Activated naive CD8-positive, alpha-beta T cell treated with anti-CD3 and anti-CD28 coated beads, Interleukin-2, amount 50 U/mL, for 24 hours (primary cell): Measurements from ENCODE around the gene TRIP4.

Experiments
- ATAC-seq: fragments of 150-1000 bp; cut with Tn5 transposase; one replicate; pipeline ENCODE4 v1.10.0; 2021
- DNase-seq: peaks from one replicate; pipeline ENCODE4 v3.0.0; 2021
- H3K27ac Mint-ChIP-seq: one replicate; pipeline ENCODE4 v1.8.0; 2021; ENCODE audit warnings: mild to moderate bottlenecking, mixed read lengths
- H3K27me3 Mint-ChIP-seq: one replicate; pipeline ENCODE4 v1.8.0; 2021; ENCODE audit warnings: mixed read lengths
- H3K36me3 Mint-ChIP-seq: one replicate; pipeline ENCODE4 v1.8.0; 2021; ENCODE audit warnings: low read depth, mixed read lengths
- H3K4me1 Mint-ChIP-seq: one replicate; pipeline ENCODE4 v1.8.0; 2021; ENCODE audit warnings: mixed read lengths
- H3K4me3 Mint-ChIP-seq: one replicate; pipeline ENCODE4 v1.8.0; 2021; ENCODE audit warnings: mild to moderate bottlenecking, moderate library complexity, mixed read lengths
- H3K9me3 Mint-ChIP-seq: one replicate; pipeline ENCODE4 v1.8.0; 2021; ENCODE audit warnings: mixed read lengths

TRIP4 gene

GRCh38 chr15:64447536-64448315 lies 60.1 kb downstream of the TRIP4 start:
- Mint-ChIP-seq H3K4me1 (peaks cover 50% of the 10 kb centered on the region), H3K36me3 (peaks cover 19% of the 10 kb centered on the region), H3K9me3 (no peaks in the 10 kb centered on the region), H3K4me3 (no peak overlapping the region), H3K27ac (peak overlapping the region; percentile 85), H3K27me3 (no peaks in the 10 kb centered on the region)
- DNase-seq (no peak), ATAC-seq (no peak)

DNA sequence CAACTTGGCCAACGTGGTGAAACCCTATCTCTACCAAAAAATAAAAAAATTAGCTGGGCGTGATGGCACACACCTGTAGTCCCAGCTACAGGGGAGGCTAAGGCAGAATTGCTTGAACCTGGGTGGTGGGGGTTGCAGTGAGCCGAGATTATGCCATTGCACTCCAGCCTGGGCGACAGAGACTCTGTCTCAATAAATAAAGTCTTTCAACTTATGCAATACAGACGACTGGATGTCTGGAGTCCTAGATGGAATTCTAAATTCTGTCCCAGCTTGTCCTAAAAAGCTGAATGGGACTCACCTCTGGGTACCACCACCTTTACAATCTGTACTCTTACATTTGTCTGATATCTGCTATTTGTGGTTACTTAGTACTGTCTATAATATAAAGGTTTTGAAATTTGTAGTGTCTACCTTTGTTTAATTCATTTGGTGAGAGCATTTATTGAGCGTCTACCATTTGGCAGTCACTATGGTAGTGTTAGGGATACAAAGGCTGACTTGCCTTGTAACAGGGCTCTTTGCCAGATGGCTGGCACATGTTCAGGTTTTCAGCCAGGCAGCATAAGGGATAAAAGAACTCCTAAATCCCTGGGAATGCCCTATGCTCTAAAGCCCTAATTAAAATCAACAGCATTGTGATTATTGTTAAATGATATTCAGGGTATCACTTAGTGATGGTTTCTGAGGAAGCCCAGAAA lies 65.5 kb downstream of the TRIP4 start:
- no peaks in the 10 kb centered on the region for H3K9me3 Mint-ChIP-seq
- H3K4me3 Mint-ChIP-seq: no peak overlapping the region
- H3K27me3 Mint-ChIP-seq: no peaks in the 10 kb centered on the region
- ATAC-seq (no peak), DNase-seq (no peak)
- peaks cover 56% of the 10 kb centered on the region for H3K4me1 Mint-ChIP-seq
- H3K36me3 Mint-ChIP-seq: peaks cover 3% of the 10 kb centered on the region
- no peak overlapping the region for H3K27ac Mint-ChIP-seq

DNA sequence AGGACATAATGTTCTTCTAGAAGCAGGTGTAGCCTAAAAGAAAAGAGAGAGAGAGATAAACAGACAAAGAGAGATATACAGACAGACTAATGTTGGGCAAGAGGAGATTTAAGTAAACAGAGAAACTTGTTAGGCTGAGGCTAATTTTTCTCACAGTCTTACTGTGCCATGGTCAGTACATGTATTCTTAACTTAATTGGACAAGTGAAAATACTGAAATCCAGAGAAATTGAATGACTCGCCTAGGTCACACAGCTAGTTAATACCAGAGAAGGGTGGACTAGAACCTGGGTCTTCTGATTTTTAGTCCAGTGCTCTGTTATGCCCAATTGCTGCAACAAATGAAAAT lies 66.0 kb downstream of the TRIP4 start:
- Mint-ChIP-seq H3K4me1 (peaks cover 54% of the 10 kb centered on the region), H3K27me3 (no peaks in the 10 kb centered on the region), H3K9me3 (no peaks in the 10 kb centered on the region), H3K27ac (no peak overlapping the region), H3K4me3 (no peak overlapping the region), H3K36me3 (peaks cover 2% of the 10 kb centered on the region)
- ATAC-seq (no peak), DNase-seq (no peak)

- H3K27ac Mint-ChIP-seq: no peak overlapping the region
- H3K27me3 Mint-ChIP-seq: no peaks in the 10 kb centered on the region
- no peaks in the 10 kb centered on the region for H3K9me3 Mint-ChIP-seq
- DNase-seq: no peak
- H3K36me3 Mint-ChIP-seq: peaks cover 3% of the 10 kb centered on the region
- H3K4me3 Mint-ChIP-seq: no peak overlapping the region
- no peak for ATAC-seq
- H3K4me1 Mint-ChIP-seq: peaks cover 57% of the 10 kb centered on the region
These were observed 66.6 kb downstream of the TRIP4 start for GRCh38 chr15:64454282-64454681.

DNA sequence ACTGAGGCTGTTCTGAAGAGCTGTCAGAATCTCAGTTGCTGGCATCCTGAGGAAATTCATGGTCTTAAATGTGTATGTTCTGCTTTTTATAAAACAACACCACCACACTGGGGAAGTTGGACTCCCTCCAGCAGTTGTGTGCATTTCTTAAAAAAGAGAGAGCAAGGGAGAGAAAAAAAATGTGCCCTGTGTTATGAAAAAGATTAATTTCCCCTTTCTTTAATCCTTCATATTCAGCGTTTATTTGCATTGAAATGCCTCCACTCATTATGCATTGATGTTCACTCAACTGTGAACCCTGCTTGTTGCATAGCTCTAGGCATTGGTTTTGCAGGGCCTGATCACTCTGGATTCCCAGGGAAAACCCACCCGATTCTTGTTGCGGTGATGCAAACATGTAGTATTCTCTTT lies 68.3 kb downstream of the TRIP4 start:
- ATAC-seq: no peak
- Mint-ChIP-seq H3K9me3 (no peaks in the 10 kb centered on the region), H3K27ac (no peak overlapping the region), H3K36me3 (peaks cover 3% of the 10 kb centered on the region), H3K27me3 (no peaks in the 10 kb centered on the region), H3K4me3 (no peak overlapping the region), H3K4me1 (peaks cover 58% of the 10 kb centered on the region)
- DNase-seq: no peak

- DNase-seq (no peak), ATAC-seq (peak; percentile 54)
- peaks cover 63% of the 10 kb centered on the region for H3K4me1 Mint-ChIP-seq
- H3K9me3 Mint-ChIP-seq: no peaks in the 10 kb centered on the region
- peak overlapping the region; percentile 16 for H3K4me3 Mint-ChIP-seq
- H3K27ac Mint-ChIP-seq: peak overlapping the region; percentile 74
- peaks cover 3% of the 10 kb centered on the region for H3K36me3 Mint-ChIP-seq
- H3K27me3 Mint-ChIP-seq: no peaks in the 10 kb centered on the region
These were observed 69.0 kb downstream of the TRIP4 start for GRCh38 chr15:64456634-64457108.

- ATAC-seq: no peak
- peak overlapping the region; percentile 94 for H3K27ac Mint-ChIP-seq
These were observed 71.6 kb downstream of the TRIP4 start for GRCh38 chr15:64459066-64459781.

GRCh38 chr15:64460206-64460723 lies 72.6 kb downstream of the TRIP4 start, which contains the start of gene ZNF609:
Gene ZNF609 (plus strand): TSS chr15:64460578. CDS start chr15:64499420, 38,842 bp downstream.
- peak within 1 kb of the TSS; percentile 88 for H3K4me3 Mint-ChIP-seq
- no peaks in the 10 kb centered on the region for H3K27me3 Mint-ChIP-seq
- ATAC-seq (peak; percentile 25), DNase-seq (peak; percentile 96)
- peaks cover 85% of the 10 kb centered on the region for H3K4me1 Mint-ChIP-seq
- peaks cover 12% of the 10 kb centered on the region for H3K36me3 Mint-ChIP-seq
- H3K9me3 Mint-ChIP-seq: no peaks in the 10 kb centered on the region
- peak within 1 kb of the TSS; percentile 94 for H3K27ac Mint-ChIP-seq

More at GRCh38 chr15:64459066-64459781, 71.6 kb downstream of the TRIP4 start:
- Mint-ChIP-seq H3K9me3 (no peaks in the 10 kb centered on the region), H3K36me3 (peaks cover 10% of the 10 kb centered on the region), H3K4me3 (peak overlapping the region; percentile 88), H3K27me3 (no peaks in the 10 kb centered on the region), H3K4me1 (peaks cover 79% of the 10 kb centered on the region)
- no peak for DNase-seq

DNA sequence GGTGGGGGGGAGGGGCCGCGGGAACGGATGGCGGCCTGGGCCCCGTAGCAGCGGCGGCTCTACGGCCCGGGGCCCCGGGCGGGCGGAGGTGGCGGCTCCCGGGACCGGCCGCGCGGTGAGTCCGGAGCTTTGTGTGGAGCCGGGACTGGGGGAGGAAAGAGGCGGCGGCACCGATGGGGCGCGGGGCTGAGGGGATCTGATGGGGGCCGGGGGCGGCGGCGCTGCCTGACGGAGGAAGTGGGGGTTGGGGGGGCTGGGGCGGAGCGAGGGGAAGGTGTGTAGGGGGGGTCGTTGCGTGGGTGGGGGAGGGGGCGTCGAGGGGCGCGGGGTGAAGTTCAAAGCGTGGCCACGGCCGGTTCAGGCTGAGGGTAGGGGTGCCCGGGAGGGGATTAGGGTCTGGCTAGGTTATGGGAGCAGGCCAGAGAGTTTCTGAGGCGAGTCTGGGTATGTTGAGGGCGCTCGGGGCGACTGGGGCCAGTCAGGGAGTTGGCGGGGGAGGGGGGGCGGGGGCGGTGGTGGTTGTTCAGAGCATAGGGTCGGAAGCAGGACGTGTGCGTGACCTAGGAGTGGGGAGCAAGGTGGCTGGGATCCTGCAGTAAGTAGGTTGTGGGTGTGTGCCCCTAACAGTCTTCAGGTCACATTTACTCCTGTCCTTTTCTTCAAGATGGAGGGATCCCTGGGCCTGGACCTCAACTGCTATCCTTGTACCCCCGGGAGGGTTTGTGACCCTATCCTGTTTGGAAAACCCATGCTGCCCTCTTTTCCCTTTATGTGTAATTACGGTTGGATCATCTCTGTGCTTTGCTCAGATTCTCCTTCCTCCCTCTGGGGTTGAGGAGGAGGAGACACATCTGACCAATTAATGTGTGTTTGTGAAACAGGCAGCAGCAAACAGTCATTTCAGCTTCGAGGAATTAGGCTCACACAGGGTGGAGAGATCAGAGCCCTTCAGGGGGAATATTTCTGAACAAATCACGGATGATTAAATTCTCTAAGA lies 73.4 kb downstream of the TRIP4 start:
- peak; percentile 41 for DNase-seq
- H3K27ac Mint-ChIP-seq: peak overlapping the region; percentile 79
- H3K36me3 Mint-ChIP-seq: peaks cover 12% of the 10 kb centered on the region
- ATAC-seq: peak; percentile 69
- H3K27me3 Mint-ChIP-seq: no peaks in the 10 kb centered on the region
- peaks cover 83% of the 10 kb centered on the region for H3K4me1 Mint-ChIP-seq
- peak overlapping the region; percentile 84 for H3K4me3 Mint-ChIP-seq
- no peaks in the 10 kb centered on the region for H3K9me3 Mint-ChIP-seq

DNA sequence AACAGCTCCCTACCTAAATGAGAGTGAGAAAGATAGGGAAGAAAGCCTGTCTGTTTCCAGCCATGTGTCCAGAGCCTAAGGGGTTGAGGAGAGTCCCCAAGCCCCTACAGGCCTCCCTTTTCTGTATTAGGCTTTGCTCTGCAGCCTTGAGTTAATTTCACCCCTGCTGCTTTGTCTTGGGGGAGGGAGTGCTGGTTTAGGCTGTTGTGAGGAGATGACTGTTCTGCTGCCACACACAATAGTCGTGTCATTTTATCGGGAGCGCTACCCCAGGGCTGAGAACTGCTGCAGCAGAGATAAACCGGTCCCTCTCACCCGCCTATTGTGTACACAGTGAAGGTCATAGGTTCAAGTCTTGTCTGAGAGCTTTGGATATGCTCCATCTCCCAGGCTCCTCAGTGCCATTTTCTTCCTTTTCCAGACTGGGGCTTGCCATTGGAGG lies 74.1 kb downstream of the TRIP4 start:
- Mint-ChIP-seq H3K4me3 (peak overlapping the region; percentile 84), H3K9me3 (no peaks in the 10 kb centered on the region), H3K27ac (peak overlapping the region; percentile 79), H3K27me3 (no peaks in the 10 kb centered on the region), H3K36me3 (peaks cover 14% of the 10 kb centered on the region), H3K4me1 (peaks cover 83% of the 10 kb centered on the region)
- ATAC-seq: peak; percentile 49
- peak; percentile 34 for DNase-seq

GRCh38 chr15:64462492-64462891 lies 74.9 kb downstream of the TRIP4 start:
- DNase-seq (no peak), ATAC-seq (no peak)
- Mint-ChIP-seq H3K36me3 (peaks cover 18% of the 10 kb centered on the region), H3K4me3 (peak overlapping the region; percentile 84), H3K27me3 (no peaks in the 10 kb centered on the region), H3K9me3 (no peaks in the 10 kb centered on the region), H3K4me1 (peaks cover 83% of the 10 kb centered on the region), H3K27ac (no peak overlapping the region)

- Mint-ChIP-seq H3K27ac (peak overlapping the region; percentile 3), H3K4me3 (no peak overlapping the region), H3K4me1 (peaks cover 80% of the 10 kb centered on the region), H3K9me3 (no peaks in the 10 kb centered on the region), H3K36me3 (peaks cover 23% of the 10 kb centered on the region), H3K27me3 (no peaks in the 10 kb centered on the region)
- DNase-seq (no peak), ATAC-seq (no peak)
These were observed 76.8 kb downstream of the TRIP4 start for GRCh38 chr15:64464276-64465005.
